Chondrocyte (in vitro differentiated cells): Measurements from ENCODE around the gene KCNK3. TPM values are rescaled to one million over a fixed set of nuclear protein-coding genes. Genes with fewer than 3 reads are reported as not detected.

Source experiments
- DNase-seq: peaks from one replicate; pipeline ENCODE4 v3.0.0; 2021; ENCODE audit warnings: mixed read lengths, low spot score
- H3K27ac Mint-ChIP-seq: one replicate; pipeline ENCODE4 v1.8.0; 2021; ENCODE audit warnings: mild to moderate bottlenecking, moderate library complexity, mixed read lengths; ENCODE audit not compliant: unreplicated experiment
- H3K27me3 Mint-ChIP-seq: 2 replicates; pipeline ENCODE4 v1.8.0; 2021; ENCODE audit warnings: low read depth, mixed read lengths
- H3K36me3 Mint-ChIP-seq: 2 replicates; pipeline ENCODE4 v1.8.0; 2021; ENCODE audit warnings: low read depth, mixed read lengths
- H3K4me1 Mint-ChIP-seq: 2 replicates; pipeline ENCODE4 v1.8.0; 2021; ENCODE audit warnings: low read depth, mild to moderate bottlenecking, mixed read lengths
- H3K4me3 Mint-ChIP-seq: one replicate; pipeline ENCODE4 v1.8.0; 2021; ENCODE audit warnings: mild to moderate bottlenecking, moderate library complexity, mixed read lengths; ENCODE audit not compliant: unreplicated experiment
- H3K9me3 Mint-ChIP-seq: 2 replicates; pipeline ENCODE4 v1.8.0; 2021; ENCODE audit warnings: low read depth, mixed read lengths
- long read RNA-seq: library from polyadenylated mRNA; stranded (forward); transcript quantifications from one replicate; pipeline ENCODE4 v2.0.0, GENCODE V29; 2021
- total RNA-seq: library from RNA; stranded (reverse); gene quantifications from 3 replicates; pipeline ENCODE4 v1.2.1, GENCODE V29; 2021
- TF ChIP-seq, protein P1 (sequence below): fragments of 200-600 bp; sonication (generic); IDR thresholded peaks from 2 replicates; pipeline ENCODE4 v1.5.0; 2021; ENCODE audit warnings: antibody characterized with exemption, mild to moderate bottlenecking, moderate library complexity

KCNK3 gene
- total RNA-seq: 0.77 to 2.9 TPM (median 2.8 TPM) in 3 replicates
- long read RNA-seq, full-length matches to known transcripts: 2 of 13 reads
- long read RNA-seq, partial matches to known transcripts: 9 of 13 reads
- long read RNA-seq, other reads (novel, unspliced or antisense): 2 of 13 reads

DNA sequence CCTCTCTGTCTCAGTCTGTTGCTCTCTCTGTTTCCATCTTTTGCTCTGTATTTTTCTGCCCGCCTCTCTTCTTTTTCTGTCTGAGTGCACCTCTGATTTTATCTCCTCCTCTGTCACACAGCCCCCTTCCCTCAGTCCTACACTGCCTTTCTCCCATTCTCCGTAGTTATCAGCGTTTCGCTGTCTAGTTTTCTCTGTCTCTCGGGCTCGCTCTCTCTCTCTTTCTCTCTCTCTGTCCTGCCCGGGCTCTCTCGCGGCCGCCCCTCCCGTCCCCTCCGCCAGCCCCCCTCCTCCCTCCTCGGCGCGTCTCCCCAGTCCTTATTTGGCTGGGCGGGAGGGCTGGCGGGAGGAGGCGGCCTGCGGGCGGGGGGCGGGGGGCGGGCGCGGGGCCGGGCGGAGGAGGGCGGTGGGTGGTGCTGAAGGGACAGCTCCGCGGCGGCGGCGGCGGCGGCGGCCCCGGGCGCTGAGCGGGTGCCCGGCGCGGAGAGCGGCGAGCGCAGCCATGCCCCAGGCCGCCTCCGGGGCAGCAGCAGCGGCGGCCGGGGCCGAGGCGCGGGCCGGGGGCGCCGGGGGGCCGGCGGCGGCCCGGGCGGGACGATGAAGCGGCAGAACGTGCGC lies at the start of gene KCNK3:
KCNK3 (plus strand) TSS at position 444 of the 618 bp plus-strand sequence; CDS start at position 598, 154 bp downstream.
- Mint-ChIP-seq H3K27me3 (peaks cover 48% of the 10 kb centered on the region), H3K9me3 (no peaks in the 10 kb centered on the region), H3K4me3 (peak within 1 kb of the TSS; percentile 67), H3K27ac (peak within 1 kb of the TSS; percentile 94), H3K4me1 (peaks cover 35% of the 10 kb centered on the region), H3K36me3 (peaks cover 2% of the 10 kb centered on the region)
- TF ChIP-seq, protein P1, sequence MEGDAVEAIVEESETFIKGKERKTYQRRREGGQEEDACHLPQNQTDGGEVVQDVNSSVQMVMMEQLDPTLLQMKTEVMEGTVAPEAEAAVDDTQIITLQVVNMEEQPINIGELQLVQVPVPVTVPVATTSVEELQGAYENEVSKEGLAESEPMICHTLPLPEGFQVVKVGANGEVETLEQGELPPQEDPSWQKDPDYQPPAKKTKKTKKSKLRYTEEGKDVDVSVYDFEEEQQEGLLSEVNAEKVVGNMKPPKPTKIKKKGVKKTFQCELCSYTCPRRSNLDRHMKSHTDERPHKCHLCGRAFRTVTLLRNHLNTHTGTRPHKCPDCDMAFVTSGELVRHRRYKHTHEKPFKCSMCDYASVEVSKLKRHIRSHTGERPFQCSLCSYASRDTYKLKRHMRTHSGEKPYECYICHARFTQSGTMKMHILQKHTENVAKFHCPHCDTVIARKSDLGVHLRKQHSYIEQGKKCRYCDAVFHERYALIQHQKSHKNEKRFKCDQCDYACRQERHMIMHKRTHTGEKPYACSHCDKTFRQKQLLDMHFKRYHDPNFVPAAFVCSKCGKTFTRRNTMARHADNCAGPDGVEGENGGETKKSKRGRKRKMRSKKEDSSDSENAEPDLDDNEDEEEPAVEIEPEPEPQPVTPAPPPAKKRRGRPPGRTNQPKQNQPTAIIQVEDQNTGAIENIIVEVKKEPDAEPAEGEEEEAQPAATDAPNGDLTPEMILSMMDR: no peak
- no peak for DNase-seq

DNA sequence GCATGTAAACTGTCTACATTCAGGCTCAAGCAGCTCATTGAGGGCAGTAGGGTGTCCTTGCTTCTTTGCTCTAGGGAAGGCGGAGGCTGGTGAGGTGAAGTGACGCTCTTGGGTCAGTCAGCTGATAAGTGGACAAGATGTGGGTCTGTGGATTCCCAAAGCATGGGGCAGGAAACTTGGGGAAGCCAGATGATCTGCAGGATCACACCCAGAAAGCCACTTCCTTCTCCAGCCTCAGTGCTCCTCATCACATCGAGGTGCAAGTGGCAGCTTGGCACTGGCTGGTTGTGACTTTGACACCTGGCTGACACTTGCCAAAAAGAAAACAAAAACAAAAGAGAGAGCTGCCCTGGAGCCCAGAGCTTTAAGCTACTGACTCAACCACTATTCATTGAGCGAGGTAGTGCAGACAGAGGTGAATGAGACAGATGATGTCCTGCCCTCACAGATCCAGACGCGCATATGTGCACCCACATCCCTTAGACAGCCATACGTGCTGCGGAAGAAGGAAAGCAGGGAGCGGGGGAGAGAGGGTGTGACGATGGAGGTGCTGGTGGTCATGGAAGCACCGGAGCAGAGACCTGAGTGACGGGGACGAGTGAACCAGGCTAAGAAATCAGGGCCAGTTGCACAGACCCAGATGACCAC lies 48.2 kb upstream of the KCNK3 start:
- H3K4me3 Mint-ChIP-seq: no peak overlapping the region
- TF ChIP-seq, protein P1: no peak
- H3K27ac Mint-ChIP-seq: no peak overlapping the region
- peaks cover 13% of the 10 kb centered on the region for H3K4me1 Mint-ChIP-seq
- H3K36me3 Mint-ChIP-seq: no peaks in the 10 kb centered on the region
- no peaks in the 10 kb centered on the region for H3K9me3 Mint-ChIP-seq
- peaks cover 48% of the 10 kb centered on the region for H3K27me3 Mint-ChIP-seq
- no peak for DNase-seq

DNA sequence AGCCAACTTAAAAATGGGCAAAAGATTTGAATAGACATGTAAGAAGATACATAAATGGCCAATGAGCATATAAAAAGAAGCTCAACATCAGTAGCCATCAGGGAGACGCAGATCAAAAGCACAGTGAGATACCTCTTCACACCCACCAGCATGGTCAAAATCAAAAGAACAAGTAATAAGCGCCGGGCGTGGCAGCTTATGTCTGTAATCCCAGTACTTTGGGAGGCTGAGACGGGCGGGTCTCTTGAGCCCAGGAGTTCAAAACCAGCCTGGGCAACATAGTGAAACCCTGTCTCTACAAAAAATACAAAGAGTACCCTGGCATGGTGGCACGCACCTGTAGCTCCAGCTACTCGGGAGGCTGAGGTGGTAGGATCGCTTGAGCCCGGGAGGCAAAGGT lies 46.8 kb upstream of the KCNK3 start:
- Mint-ChIP-seq H3K4me1 (peaks cover 11% of the 10 kb centered on the region), H3K27me3 (peaks cover 52% of the 10 kb centered on the region), H3K4me3 (no peak overlapping the region), H3K9me3 (no peaks in the 10 kb centered on the region), H3K36me3 (no peaks in the 10 kb centered on the region), H3K27ac (no peak overlapping the region)
- TF ChIP-seq, protein P1: no peak
- DNase-seq: peak; percentile 34

DNA sequence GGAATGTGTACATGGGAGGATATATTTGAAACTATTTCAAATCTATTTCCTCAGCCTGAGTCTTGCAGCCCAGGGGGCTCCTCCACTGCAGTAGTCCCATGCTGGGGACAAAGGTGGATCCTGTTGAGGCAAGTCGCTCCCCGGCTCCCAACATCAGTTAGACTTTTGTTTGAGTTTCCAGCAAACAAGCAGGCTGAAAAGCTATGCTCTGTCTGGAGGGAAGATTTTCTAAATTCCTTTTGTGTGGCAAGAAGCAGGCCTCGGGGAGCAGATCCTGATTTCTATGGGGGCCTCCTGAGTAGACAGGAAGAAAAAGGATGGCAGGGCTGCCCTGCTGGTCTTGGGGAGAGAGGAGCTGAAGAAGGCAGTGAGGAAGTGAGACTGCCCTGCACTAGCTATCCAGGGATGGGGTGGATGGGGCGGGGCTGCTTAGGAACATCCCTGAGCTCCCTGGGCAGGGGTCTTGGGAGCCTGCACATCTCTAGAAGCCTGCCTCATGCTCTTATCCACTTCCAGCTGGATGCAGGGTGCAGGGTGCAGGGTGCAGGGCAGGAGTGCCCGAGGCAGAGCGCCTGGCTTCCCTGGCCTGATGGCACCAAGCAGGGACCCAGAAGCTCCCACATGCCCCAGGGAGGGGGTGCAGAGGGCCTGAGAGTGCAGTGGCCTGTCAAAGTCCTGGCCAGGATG lies 45.4 kb upstream of the KCNK3 start:
- H3K9me3 Mint-ChIP-seq: no peaks in the 10 kb centered on the region
- no peak overlapping the region for H3K27ac Mint-ChIP-seq

More for the DNA sequence above, 45.4 kb upstream of the KCNK3 start:
- Mint-ChIP-seq H3K4me1 (peaks cover 12% of the 10 kb centered on the region), H3K36me3 (no peaks in the 10 kb centered on the region), H3K4me3 (no peak overlapping the region), H3K27me3 (peaks cover 52% of the 10 kb centered on the region)
- peak; percentile 70 for DNase-seq
- TF ChIP-seq, protein P1: no peak
